Muscle layer of duodenum (tissue), 2 donors: Measurements from ENCODE around the gene ASMT.
"Not testable (repeated sequence)": the region's sequence is repeated elsewhere in the genome, so short reads cannot be mapped to it uniquely, and the experiment has no call there.

ENCODE experiments used
- H3K27ac ChIP-seq: one replicate; pipeline ENCODE4 v1.7.0; 2013; ENCODE audit warnings: mild to moderate bottlenecking, low read length
- H3K27me3 ChIP-seq: one replicate; pipeline ENCODE4 v1.7.0; 2013; ENCODE audit warnings: low read depth, mild to moderate bottlenecking, control low read depth, low read length
- H3K36me3 ChIP-seq, 2 donors: one replicate each; pipeline ENCODE4 v1.7.0; 2013; ENCODE audit warnings: low read length in 2 of 2, control low read depth in 1 of 2, mild to moderate bottlenecking in 1 of 2; ENCODE audit not compliant: insufficient read depth in 2 of 2, control insufficient read depth in 1 of 2
- H3K4me1 ChIP-seq, 2 donors: one replicate each; pipeline ENCODE4 v1.7.0; 2013; ENCODE audit warnings: low read length in 2 of 2, mild to moderate bottlenecking in 2 of 2, control low read depth in 1 of 2, moderate library complexity in 1 of 2; ENCODE audit not compliant: insufficient read depth in 2 of 2, control insufficient read depth in 1 of 2
- H3K4me3 ChIP-seq, 2 donors: one replicate each; pipeline ENCODE4 v1.7.0; 2013; ENCODE audit warnings: low read length in 2 of 2, low read depth in 1 of 2, mild to moderate bottlenecking in 1 of 2
- H3K9me3 ChIP-seq, 2 donors: one replicate each; pipeline ENCODE4 v1.7.0; 2013; ENCODE audit warnings: low read length in 2 of 2, control low read depth in 1 of 2, mild to moderate bottlenecking in 1 of 2; ENCODE audit not compliant: control insufficient read depth in 1 of 2
- donor health status: healthy.

Gene ASMT

GRCh38 chrX:1618689-1619088 lies 3.8 kb downstream of the ASMT start:
- Histone ChIP-seq H3K27ac (no peak overlapping the region), H3K27me3 (no peaks in the 10 kb centered on the region), H3K4me1 (no peaks in the 10 kb centered on the region), H3K4me3 (no peak overlapping the region), H3K36me3 (no peaks in the 10 kb centered on the region), H3K9me3 (no peaks in the 10 kb centered on the region)

DNA sequence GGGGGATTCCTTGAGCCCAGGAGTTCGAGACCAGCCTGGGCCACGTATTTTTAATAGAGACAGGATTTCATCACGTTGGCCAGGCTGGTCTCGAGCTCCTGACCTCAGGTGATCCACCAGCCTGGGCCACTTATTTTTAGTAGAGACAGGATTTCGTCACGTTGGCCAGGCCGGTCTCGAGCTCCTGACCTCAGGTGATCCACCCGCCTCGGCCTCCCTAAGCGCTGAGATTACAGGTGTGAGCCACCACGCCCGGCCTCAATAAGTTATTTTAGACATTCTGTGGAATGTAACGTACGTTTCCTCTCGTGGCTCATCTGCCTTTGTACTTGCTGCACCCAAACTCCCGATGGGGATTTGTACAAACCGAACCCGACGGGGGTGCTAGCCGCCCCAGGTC lies 8.8 kb downstream of the ASMT start:
- Histone ChIP-seq H3K4me3 (no peak overlapping the region), H3K27me3 (no peaks in the 10 kb centered on the region), H3K27ac (no peak overlapping the region)

DNA sequence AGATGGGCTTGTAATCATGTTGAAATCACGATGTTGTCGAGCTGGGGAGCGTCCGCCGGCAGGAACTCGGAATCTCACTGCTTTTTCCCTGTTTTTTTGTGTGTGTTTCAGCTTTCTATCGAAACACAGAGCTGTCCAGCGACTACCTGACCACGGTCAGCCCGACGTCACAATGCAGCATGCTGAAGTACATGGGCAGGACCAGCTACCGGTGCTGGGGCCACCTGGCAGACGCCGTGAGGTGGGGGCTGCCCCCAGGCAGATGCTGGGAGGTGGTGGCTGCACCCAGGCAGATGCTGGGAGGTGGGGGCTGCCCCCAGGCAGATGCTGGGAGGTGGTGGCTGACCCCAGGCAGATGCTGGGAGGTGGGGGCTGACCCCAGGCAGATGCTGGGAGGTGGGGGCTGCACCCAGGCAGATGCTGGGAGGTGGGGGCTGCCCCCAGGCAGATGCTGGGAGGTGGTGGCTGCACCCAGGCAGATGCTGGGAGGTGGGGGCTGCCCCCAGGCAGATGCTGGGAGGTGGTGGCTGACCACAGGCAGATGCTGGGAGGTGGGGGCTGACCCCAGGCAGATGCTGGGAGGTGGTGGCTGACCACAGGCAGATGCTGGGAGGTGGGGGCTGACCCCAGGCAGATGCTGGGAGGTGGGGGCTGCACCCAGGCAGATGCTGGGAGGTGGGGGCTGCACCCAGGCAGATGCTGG lies 9.4 kb downstream of the ASMT start:
- not testable (repeated sequence) for H3K4me3 ChIP-seq, H3K9me3 ChIP-seq, H3K4me1 ChIP-seq, H3K27ac ChIP-seq, H3K36me3 ChIP-seq, H3K27me3 ChIP-seq

More for the DNA sequence above, 8.8 kb downstream of the ASMT start:
- no peaks in the 10 kb centered on the region for H3K9me3 ChIP-seq
- no peaks in the 10 kb centered on the region for H3K36me3 ChIP-seq
- no peaks in the 10 kb centered on the region for H3K4me1 ChIP-seq

DNA sequence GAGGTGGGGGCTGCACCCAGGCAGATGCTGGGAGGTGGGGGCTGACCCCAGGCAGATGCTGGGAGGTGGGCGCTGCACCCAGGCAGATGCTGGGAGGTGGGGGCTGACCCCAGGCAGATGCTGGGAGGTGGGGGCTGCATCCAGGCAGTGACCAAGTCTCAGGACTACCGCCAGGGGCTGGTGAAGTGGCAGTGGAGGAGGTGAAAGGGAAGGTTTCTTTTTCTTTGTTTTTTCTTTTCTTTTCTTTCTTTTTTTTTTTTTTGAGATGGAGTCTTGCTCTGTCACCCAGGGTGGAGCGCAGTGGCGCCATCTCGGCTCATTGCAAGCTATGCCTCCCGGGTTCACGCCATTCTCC lies 10.0 kb downstream of the ASMT start:
- H3K9me3 ChIP-seq, H3K4me1 ChIP-seq, H3K4me3 ChIP-seq, H3K27me3 ChIP-seq, H3K36me3 ChIP-seq, H3K27ac ChIP-seq: not testable (repeated sequence)

DNA sequence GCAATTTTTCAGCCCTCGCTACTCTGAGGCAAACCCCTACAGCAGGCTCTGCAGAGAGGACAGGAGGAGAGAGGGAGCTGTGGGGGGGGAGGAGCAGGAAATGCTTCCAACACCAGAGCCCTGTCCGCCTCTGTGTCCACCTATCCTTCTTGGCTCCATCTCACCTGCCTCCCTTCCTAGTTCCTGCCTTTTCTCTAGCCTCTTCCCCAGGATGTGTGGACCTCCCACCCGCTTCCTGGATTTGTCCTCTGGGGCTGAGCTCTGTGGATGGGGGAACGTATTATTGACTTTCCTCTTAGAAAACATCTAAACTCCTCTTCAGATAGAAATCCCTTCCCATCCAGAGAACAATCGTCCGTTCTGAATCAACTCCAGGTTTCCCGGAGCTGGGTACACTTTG lies 14.4 kb downstream of the ASMT start:
- H3K9me3 ChIP-seq: no peaks in the 10 kb centered on the region
- no peak overlapping the region for H3K4me3 ChIP-seq
- no peaks in the 10 kb centered on the region for H3K36me3 ChIP-seq
- H3K27me3 ChIP-seq: no peaks in the 10 kb centered on the region
- no peak overlapping the region for H3K27ac ChIP-seq
- no peaks in the 10 kb centered on the region for H3K4me1 ChIP-seq

- no peaks in the 10 kb centered on the region for H3K27me3 ChIP-seq
- no peaks in the 10 kb centered on the region for H3K36me3 ChIP-seq
- H3K4me3 ChIP-seq: no peak overlapping the region
- H3K9me3 ChIP-seq: peaks cover 0 to 11% of the 10 kb centered on the region in 2 donors
- H3K4me1 ChIP-seq: peaks cover 0 to 3% of the 10 kb centered on the region in 2 donors
- no peak overlapping the region for H3K27ac ChIP-seq
Observed at GRCh38 chrX:1646009-1646408, 31.1 kb downstream of the ASMT start.

DNA sequence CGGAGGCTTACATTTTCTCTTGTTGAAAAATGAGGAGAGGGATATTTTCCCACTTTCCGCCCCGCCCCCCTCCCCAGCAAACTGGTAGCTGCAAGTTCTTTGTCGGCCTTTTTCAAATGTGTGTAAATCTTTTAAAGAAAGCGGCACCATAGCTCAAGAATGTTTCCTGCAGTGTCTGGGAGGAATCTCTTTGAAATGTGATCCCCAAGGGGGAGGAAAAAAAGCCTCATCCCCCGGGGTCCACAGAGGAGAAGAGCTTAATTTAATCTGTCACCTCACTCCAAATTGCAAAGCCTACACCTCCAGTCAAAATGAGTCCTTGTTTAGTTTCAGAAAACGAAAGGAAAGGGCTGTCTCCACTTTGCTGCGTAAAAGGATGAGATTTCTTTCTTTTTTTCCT lies 34.8 kb downstream of the ASMT start:
- Histone ChIP-seq H3K36me3 (no peaks in the 10 kb centered on the region), H3K27ac (no peak overlapping the region), H3K4me1 (peaks cover 0 to 3% of the 10 kb centered on the region in 2 donors), H3K9me3 (peaks cover 0 to 11% of the 10 kb centered on the region in 2 donors), H3K27me3 (no peaks in the 10 kb centered on the region), H3K4me3 (no peak overlapping the region)

DNA sequence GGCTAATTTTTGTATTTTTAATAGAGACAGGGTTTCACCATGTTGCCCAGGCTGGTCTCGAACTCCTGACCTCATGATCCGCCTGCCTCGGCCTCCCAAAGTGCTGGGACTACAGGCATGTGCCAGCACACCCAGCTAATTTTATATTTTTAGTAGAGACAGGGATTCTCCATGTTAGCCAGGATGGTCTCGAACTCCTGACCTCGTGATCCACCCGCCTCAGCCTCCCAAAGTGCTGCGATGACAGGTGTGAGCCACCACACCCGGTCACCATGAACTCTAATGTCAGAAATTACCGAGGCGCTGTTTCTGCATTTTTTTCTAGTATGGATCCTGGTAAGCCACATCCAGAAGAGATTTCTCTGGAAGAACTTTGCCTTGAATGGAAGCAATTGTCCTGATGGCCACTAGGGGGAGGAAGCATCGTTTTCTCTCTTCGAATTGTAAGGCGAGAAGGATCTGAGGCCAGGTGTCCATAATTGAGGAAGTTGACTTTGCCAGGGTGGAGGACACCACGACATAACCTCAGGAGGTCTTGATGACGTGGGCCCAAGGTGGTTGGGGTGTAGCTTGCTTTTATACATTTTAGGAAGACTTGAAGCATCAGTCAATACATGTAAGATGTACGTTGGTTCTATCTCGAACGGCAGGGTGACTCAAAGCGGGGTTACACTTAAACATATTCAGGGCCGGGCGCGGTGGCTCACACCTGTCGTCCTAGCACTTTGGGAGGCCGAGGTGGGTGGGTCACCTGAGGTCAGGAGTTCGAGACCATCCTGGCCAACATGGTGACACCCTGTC lies 37.4 kb downstream of the ASMT start:
- not testable (repeated sequence) for H3K27me3 ChIP-seq, H3K4me1 ChIP-seq, H3K36me3 ChIP-seq, H3K27ac ChIP-seq, H3K9me3 ChIP-seq, H3K4me3 ChIP-seq

GRCh38 chrX:1656379-1656778 lies 41.5 kb downstream of the ASMT start:
- no peak overlapping the region for H3K27ac ChIP-seq
- no peaks in the 10 kb centered on the region for H3K9me3 ChIP-seq
- no peaks in the 10 kb centered on the region for H3K36me3 ChIP-seq
- H3K4me3 ChIP-seq: no peak overlapping the region
- H3K4me1 ChIP-seq: peaks cover 0 to 3% of the 10 kb centered on the region in 2 donors
- H3K27me3 ChIP-seq: no peaks in the 10 kb centered on the region

GRCh38 chrX:1657367-1658070 lies 42.7 kb downstream of the ASMT start:
- Histone ChIP-seq H3K27me3 (no peaks in the 10 kb centered on the region), H3K36me3 (no peaks in the 10 kb centered on the region), H3K27ac (peak overlapping the region; percentile 31), H3K4me1 (peaks cover 0 to 3% of the 10 kb centered on the region in 2 donors), H3K4me3 (peak overlapping the region in 1 of 2 donors; percentile 21), H3K9me3 (no peaks in the 10 kb centered on the region)

DNA sequence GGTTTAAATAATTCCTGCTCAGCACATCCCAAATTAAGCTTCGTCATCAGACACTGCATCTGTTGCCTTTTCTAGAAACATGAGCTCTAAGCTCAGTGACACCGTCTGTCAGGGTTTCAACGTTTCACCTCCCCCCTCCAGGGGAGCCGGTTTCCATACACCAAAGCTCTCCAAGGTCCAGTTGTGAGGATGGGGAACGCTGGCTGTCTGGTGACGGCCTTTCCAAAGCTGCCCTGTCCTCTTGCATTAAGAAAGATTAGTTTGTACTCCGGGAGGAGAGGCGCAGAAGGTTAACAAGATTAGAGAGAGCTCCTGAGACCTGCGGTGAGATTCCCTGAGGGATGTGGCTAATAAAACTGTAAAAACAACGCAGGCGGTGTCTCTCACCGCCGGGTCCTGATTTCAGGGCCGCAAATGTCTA lies 43.2 kb downstream of the ASMT start:
- Histone ChIP-seq H3K27ac (peak overlapping the region; percentile 31), H3K4me3 (peak overlapping the region in 1 of 2 donors; percentile 21), H3K36me3 (no peaks in the 10 kb centered on the region), H3K9me3 (no peaks in the 10 kb centered on the region), H3K27me3 (no peaks in the 10 kb centered on the region), H3K4me1 (peaks cover 0 to 3% of the 10 kb centered on the region in 2 donors)
